PC-3 (cell line): ENCODE data around the gene NOL6. TPM values are rescaled to one million over a fixed set of nuclear protein-coding genes. Genes with fewer than 3 reads are reported as not detected.

ENCODE experiments used
- ATAC-seq: fragments of 200-7000 bp; cut with Tn5 transposase; 2 replicates; pipeline ENCODE4 v1.9.1; 2020; ENCODE audit warnings: mild to moderate bottlenecking, moderate library complexity
- BruUV-seq: library from RNA; stranded (reverse); fragments of 400-500 nt; replicated peaks from 2 replicates; lab custom pipeline; 2021; lab: Mats Ljungman, UMichigan
- CTCF ChIA-PET: fragments of 300-600 bp; sonication (Branson Sonifier 250); formaldehyde crosslinking; loops from one replicate; lab custom pipeline; 2022; ENCODE audit warnings: antibody characterized with exemption; lab: Charles Lee
- POLR2A ChIA-PET: fragments of 300-600 bp; sonication (Branson Sonifier 250); formaldehyde crosslinking; loops from one replicate; lab custom pipeline; 2022; ENCODE audit warnings: antibody characterized with exemption; ENCODE audit not compliant: unreplicated experiment; lab: Charles Lee
- DNase-seq: peaks from one replicate; pipeline ENCODE4 v3.0.0-alpha.2; 2015
- H2AFZ ChIP-seq: fragments of 300-600 bp; sonication (generic); 2 replicates; pipeline ENCODE4 v1.6.0; 2016; ENCODE audit warnings: antibody characterized with exemption, low read length
- H3F3A ChIP-seq: fragments of 300-600 bp; sonication (generic); one replicate; pipeline ENCODE4 v1.6.0; 2017; ENCODE audit warnings: antibody characterized with exemption, low read length, control low read depth, mild to moderate bottlenecking; ENCODE audit not compliant: unreplicated experiment
- H3K27ac ChIP-seq: fragments of 300-600 bp; sonication (generic); 2 replicates; pipeline ENCODE4 v1.5.1; 2016; ENCODE audit warnings: mild to moderate bottlenecking, low read length
- H3K27me3 ChIP-seq: fragments of 300-600 bp; sonication (generic); 2 replicates; pipeline ENCODE4 v1.6.1; 2016; ENCODE audit warnings: low read length, mixed read lengths
- H3K36me3 ChIP-seq: fragments of 300-600 bp; sonication (generic); 2 replicates; pipeline ENCODE4 v1.6.1; 2016; ENCODE audit warnings: low read depth, mixed run types, low read length, mixed read lengths
- H3K4me1 ChIP-seq: fragments of 300-600 bp; sonication (generic); 2 replicates; pipeline ENCODE4 v1.5.1; 2016; ENCODE audit warnings: low read length; ENCODE audit not compliant: insufficient read depth
- H3K4me2 ChIP-seq: fragments of 300-600 bp; sonication (generic); 2 replicates; pipeline ENCODE4 v1.6.0; 2016; ENCODE audit warnings: low read length
- H3K4me3 ChIP-seq: fragments of 300-600 bp; sonication (generic); 2 replicates; pipeline ENCODE4 v1.5.1; 2016; ENCODE audit warnings: mild to moderate bottlenecking, low read length, mixed read lengths
- H3K79me2 ChIP-seq: fragments of 300-600 bp; sonication (generic); 2 replicates; pipeline ENCODE4 v1.6.1; 2017; ENCODE audit warnings: low read length, mixed read lengths
- H3K9ac ChIP-seq: fragments of 300-600 bp; sonication (generic); 2 replicates; pipeline ENCODE4 v1.6.0; 2016; ENCODE audit warnings: mild to moderate bottlenecking, low read length
- H3K9me2 ChIP-seq: fragments of 300-600 bp; sonication (generic); replicated peaks from 2 replicates; pipeline ENCODE4 v1.6.1; 2016; ENCODE audit warnings: mixed run types, low read length, mixed read lengths
- H3K9me3 ChIP-seq: fragments of 300-600 bp; sonication (generic); 2 replicates; pipeline ENCODE4 v1.6.1; 2016; ENCODE audit warnings: low read length, mixed read lengths
- H4K20me1 ChIP-seq: fragments of 300-600 bp; sonication (generic); 2 replicates; pipeline ENCODE4 v1.6.1; 2016; ENCODE audit warnings: low read length, mixed read lengths
- CTCF ChIP-seq: fragments of 300-600 bp; sonication (generic); conservative IDR thresholded peaks from 2 replicates; pipeline ENCODE4 v1.5.1; 2017; ENCODE audit warnings: antibody characterized with exemption, low read depth, mild to moderate bottlenecking, low read length
- EZH2 ChIP-seq: fragments of 300-600 bp; sonication (generic); IDR thresholded peaks from one replicate; pipeline ENCODE4 v1.6.1; 2017; ENCODE audit warnings: antibody characterized with exemption, mild to moderate bottlenecking, low read length; ENCODE audit not compliant: unreplicated experiment
- EZH2phosphoT487 ChIP-seq: fragments of 300-600 bp; sonication (generic); IDR thresholded peaks from 2 replicates; pipeline ENCODE4 v1.6.1; 2018; ENCODE audit warnings: mild to moderate bottlenecking, antibody characterized with exemption, low read length, borderline replicate concordance
- intact Hi-C: fragments of 100-400 bp; cut with micrococcal nuclease; formaldehyde crosslinking; loops from 2 replicates; pipeline ENCODE4 v1.9.0; 2023
- total RNA-seq: library from RNA; depleted of rRNA; stranded (reverse); fragments of >200 nt; gene quantifications from 2 replicates; pipeline ENCODE4 v1.2.3, GENCODE V29; 2014

NOL6 gene
- total RNA-seq, 1 experiment from 2014 or later, result 35.9 TPM

- POLR2A ChIA-PET, result no interaction called here
- H3K9me3 ChIP-seq, result no peaks in the 10 kb centered on the region
- no peaks in the 10 kb centered on the region for H4K20me1 ChIP-seq
- no TSS peak for BruUV-seq
- intact Hi-C loops, result no loop called here
- no peak for DNase-seq
- no peak overlapping the region for H3K4me3 ChIP-seq
- H3K9ac ChIP-seq, result no peak overlapping the region
- no peak for TF ChIP-seq EZH2
- no peak for TF ChIP-seq CTCF
- no peak for TF ChIP-seq EZH2phosphoT487
- H2AFZ ChIP-seq, result no peak overlapping the region
- no peak for ATAC-seq
- H3K79me2 ChIP-seq, result no peaks in the 10 kb centered on the region
- no peaks in the 10 kb centered on the region for H3F3A ChIP-seq
- no peak overlapping the region for H3K4me2 ChIP-seq
- peaks cover 32% of the 10 kb centered on the region for H3K36me3 ChIP-seq
- H3K27ac ChIP-seq, result no peak overlapping the region
- H3K4me1 ChIP-seq, result peaks cover 11% of the 10 kb centered on the region
- CTCF ChIA-PET, result no interaction called here
- no peaks in the 10 kb centered on the region for H3K9me2 ChIP-seq
- no peaks in the 10 kb centered on the region for H3K27me3 ChIP-seq
These were observed 12.2 kb downstream of the NOL6 start for GRCh38 chr9:33461492-33461891.

- Histone ChIP-seq H3K9ac (no peak overlapping the region), H3F3A (no peaks in the 10 kb centered on the region), H4K20me1 (no peaks in the 10 kb centered on the region), H3K79me2 (no peaks in the 10 kb centered on the region), H2AFZ (no peak overlapping the region), H3K27me3 (no peaks in the 10 kb centered on the region), H3K9me2 (no peaks in the 10 kb centered on the region), H3K27ac (no peak overlapping the region), H3K36me3 (peaks cover 26% of the 10 kb centered on the region), H3K4me3 (no peak overlapping the region), H3K4me1 (peaks cover 11% of the 10 kb centered on the region), H3K9me3 (no peaks in the 10 kb centered on the region), H3K4me2 (no peak overlapping the region)
- POLR2A ChIA-PET, result no interaction called here
- TSS peak; percentile 9 for BruUV-seq
- ATAC-seq, result no peak
- no peak for DNase-seq
- CTCF ChIA-PET, result no interaction called here
- TF ChIP-seq CTCF, result no peak
- TF ChIP-seq EZH2, result no peak
- no peak for TF ChIP-seq EZH2phosphoT487
- intact Hi-C loops, result no loop called here
These were observed 12.9 kb downstream of the NOL6 start for GRCh38 chr9:33460854-33461253.

GRCh38 chr9:33459115-33459514 lies 14.6 kb downstream of the NOL6 start:
- POLR2A ChIA-PET, result no interaction called here
- BruUV-seq, result no TSS peak
- CTCF ChIA-PET, result interaction anchor here (0.6 kb wide), 1 partner anchor 8 kb away, joined by 4 read pairs; no protein-coding TSS in a partner anchor

More at GRCh38 chr9:33459115-33459514, 14.6 kb downstream of the NOL6 start:
- TF ChIP-seq CTCF, result no peak
- no peak for TF ChIP-seq EZH2phosphoT487
- TF ChIP-seq EZH2, result no peak
- Histone ChIP-seq H3K27ac (peak overlapping the region; percentile 54), H3K9ac (no peak overlapping the region), H4K20me1 (no peaks in the 10 kb centered on the region), H3F3A (no peaks in the 10 kb centered on the region), H3K4me3 (no peak overlapping the region), H3K4me1 (peaks cover 11% of the 10 kb centered on the region), H3K79me2 (no peaks in the 10 kb centered on the region), H3K4me2 (no peak overlapping the region), H3K36me3 (peaks cover 10% of the 10 kb centered on the region; the same call in 1 of the 2 replicates), H3K9me2 (no peaks in the 10 kb centered on the region), H3K9me3 (no peaks in the 10 kb centered on the region), H3K27me3 (no peaks in the 10 kb centered on the region), H2AFZ (no peak overlapping the region)
- intact Hi-C loops, result no loop called here
- DNase-seq (no peak), ATAC-seq (no peak; the same call in 1 of the 2 replicates)
